ENCODE data around the gene TWNK. TPM values are rescaled to one million over a fixed set of nuclear protein-coding genes. Genes with fewer than 3 reads are reported as not detected.

The TWNK gene
- total and polyA plus RNA-seq, 10 of the 15 experiments (the other 5 are each of a cell fraction or from before 2014, with no cell fraction given): 13.6 to 32.8 (median 18.0) TPM

- ChIA-PET RAD21 (ENCODE audit: unreplicated experiment) (interaction anchor here (1.5 kb wide), 1 partner anchor 11 kb away, joined by 5 read pairs; no protein-coding TSS in a partner anchor), POLR2A (no interaction called here), SMC1A (ENCODE audit: uncharacterized antibody, unreplicated experiment) (interaction anchor here (1.7 kb wide), 1 partner anchor 11 kb away, joined by 4 read pairs; no protein-coding TSS in a partner anchor), CTCF (interaction anchor here (0.7 to 3.7 kb wide), 6 partner anchors 8 to 64 kb away, joined by 3 to 21 read pairs (median 3); no protein-coding TSS in a partner anchor)
- H3K4me3 ChIP-seq: no peak overlapping the region
- H3K9me3 ChIP-seq (replicated peaks; ENCODE audit: control insufficient read depth, insufficient read depth, low read length): no peaks in the 10 kb centered on the region
- TF ChIP-seq SP1 (IDR thresholded peaks at IDR 0.05; ENCODE audit: low read depth, low read length) (no peak), IKZF2 (IDR thresholded peaks at IDR 0.05) (no peak), JUNB (IDR thresholded peaks at IDR 0.05) (no peak), SUPT20H (IDR thresholded peaks at IDR 0.05; ENCODE audit: borderline replicate concordance, control insufficient read depth, low read depth, low read length) (no peak), PML (IDR thresholded peaks at IDR 0.05; ENCODE audit: low read length) (no peak), WRNIP1 (IDR thresholded peaks at IDR 0.05; ENCODE audit: borderline replicate concordance, low read depth, low read length) (no peak), ZBTB11 (CRISPR knock-in tag; IDR thresholded peaks at IDR 0.05) (no peak), POU2F2 (IDR thresholded peaks at IDR 0.05; ENCODE audit: borderline replicate concordance, low read depth, low read length) (no peak)
- TF ChIP-seq, protein P1, sequence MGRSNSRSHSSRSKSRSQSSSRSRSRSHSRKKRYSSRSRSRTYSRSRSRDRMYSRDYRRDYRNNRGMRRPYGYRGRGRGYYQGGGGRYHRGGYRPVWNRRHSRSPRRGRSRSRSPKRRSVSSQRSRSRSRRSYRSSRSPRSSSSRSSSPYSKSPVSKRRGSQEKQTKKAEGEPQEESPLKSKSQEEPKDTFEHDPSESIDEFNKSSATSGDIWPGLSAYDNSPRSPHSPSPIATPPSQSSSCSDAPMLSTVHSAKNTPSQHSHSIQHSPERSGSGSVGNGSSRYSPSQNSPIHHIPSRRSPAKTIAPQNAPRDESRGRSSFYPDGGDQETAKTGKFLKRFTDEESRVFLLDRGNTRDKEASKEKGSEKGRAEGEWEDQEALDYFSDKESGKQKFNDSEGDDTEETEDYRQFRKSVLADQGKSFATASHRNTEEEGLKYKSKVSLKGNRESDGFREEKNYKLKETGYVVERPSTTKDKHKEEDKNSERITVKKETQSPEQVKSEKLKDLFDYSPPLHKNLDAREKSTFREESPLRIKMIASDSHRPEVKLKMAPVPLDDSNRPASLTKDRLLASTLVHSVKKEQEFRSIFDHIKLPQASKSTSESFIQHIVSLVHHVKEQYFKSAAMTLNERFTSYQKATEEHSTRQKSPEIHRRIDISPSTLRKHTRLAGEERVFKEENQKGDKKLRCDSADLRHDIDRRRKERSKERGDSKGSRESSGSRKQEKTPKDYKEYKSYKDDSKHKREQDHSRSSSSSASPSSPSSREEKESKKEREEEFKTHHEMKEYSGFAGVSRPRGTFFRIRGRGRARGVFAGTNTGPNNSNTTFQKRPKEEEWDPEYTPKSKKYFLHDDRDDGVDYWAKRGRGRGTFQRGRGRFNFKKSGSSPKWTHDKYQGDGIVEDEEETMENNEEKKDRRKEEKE (IDR thresholded peaks at IDR 0.05): no peak
- in situ Hi-C loops (cut with MboI): no loop called here
- no peaks in the 10 kb centered on the region for H3K27me3 ChIP-seq (replicated peaks in 1 of 2; ENCODE audit: control insufficient read depth in 2 of 2, insufficient read depth in 2 of 2, low read length in 1 of 2)
- DNase-seq (ENCODE audit: low read depth, low spot score) (no peak), FAIRE-seq (no peak), ATAC-seq (no peak)
- H3K9ac ChIP-seq (ENCODE audit: control insufficient read depth, insufficient read depth, low read length): no peak overlapping the region
- 90% methylated on average over 18 of the region's 18 CpGs for whole genome bisulfite sequencing (ENCODE audit: insufficient coverage, insufficient replicate concordance, low lambda C conversion rate, missing lambda C conversion rate)
- H2AFZ ChIP-seq (ENCODE audit: control insufficient read depth, low read depth, low read length): no peak overlapping the region
- peaks cover 8% of the 10 kb centered on the region for H3K79me2 ChIP-seq (ENCODE audit: control insufficient read depth, insufficient read depth, low read length)
- peaks cover 0 to 2% of the 10 kb centered on the region in 2 experiments; a peak in 3 of 4 replicates for H3K36me3 ChIP-seq (ENCODE audit: control insufficient read depth in 2 of 2, insufficient read depth in 2 of 2, low read length in 1 of 2)
- H3K4me2 ChIP-seq (ENCODE audit: control insufficient read depth, insufficient read depth): no peak overlapping the region
- BruUV-seq (replicated peaks): TSS peak; percentile 23
- no peaks in the 10 kb centered on the region for H4K20me1 ChIP-seq (ENCODE audit: control insufficient read depth, insufficient read depth)
- peaks cover 7% of the 10 kb centered on the region for H3K4me1 ChIP-seq (ENCODE audit: control insufficient read depth, insufficient read depth, low read length)
- no peak overlapping the region for H3K27ac ChIP-seq (ENCODE audit: control insufficient read depth, insufficient read depth)
- intact Hi-C loops (cut with micrococcal nuclease; ENCODE audit: unreplicated experiment): no loop called here
These were observed 16.4 kb downstream of the TWNK start for GRCh38 chr10:101003639-101004206.
